Mesenchymal stem cell (in vitro differentiated cells and primary cell): ENCODE data around the gene TWF2.

Experiments
- DNase-seq: peaks from one replicate; pipeline ENCODE4 v3.0.0-alpha.2; 2013
- H2AFZ ChIP-seq: one replicate; pipeline ENCODE4 v1.6.1; 2013; ENCODE audit warnings: low read depth, mild to moderate bottlenecking, control low read depth, inconsistent platforms, low read length, moderate library complexity
- H2AK5ac ChIP-seq: 2 replicates; pipeline ENCODE4 v1.6.1; 2013; ENCODE audit warnings: low read length, moderate library complexity, mild to moderate bottlenecking, inconsistent platforms; ENCODE audit not compliant: severe bottlenecking
- H2BK120ac ChIP-seq: one replicate; pipeline ENCODE4 v1.6.1; 2013; ENCODE audit warnings: low read depth, mild to moderate bottlenecking, inconsistent platforms, low read length, moderate library complexity
- H2BK12ac ChIP-seq, 2 experiments: one replicate each; pipeline ENCODE4 v1.6.1; 2013; ENCODE audit warnings: inconsistent platforms in 2 of 2, low read length in 2 of 2, mild to moderate bottlenecking in 2 of 2, moderate library complexity in 2 of 2, control low read depth in 1 of 2
- H2BK15ac ChIP-seq: one replicate; pipeline ENCODE4 v1.6.1; 2013; ENCODE audit warnings: mild to moderate bottlenecking, low read depth, inconsistent platforms; ENCODE audit not compliant: poor library complexity, severe bottlenecking
- H2BK5ac ChIP-seq: 2 replicates; pipeline ENCODE4 v1.6.1; 2013; ENCODE audit warnings: low read depth, mild to moderate bottlenecking, low read length, control low read depth, inconsistent platforms; ENCODE audit not compliant: poor library complexity, severe bottlenecking
- H3K14ac ChIP-seq, 2 experiments: one replicate each; pipeline ENCODE4 v1.6.1; 2013; ENCODE audit warnings: inconsistent platforms in 2 of 2, low read length in 2 of 2, control low read depth in 1 of 2, mild to moderate bottlenecking in 1 of 2, moderate library complexity in 1 of 2
- H3K18ac ChIP-seq, 2 experiments: one replicate each; pipeline ENCODE4 v1.6.1; 2013; ENCODE audit warnings: inconsistent platforms in 2 of 2, low read length in 2 of 2, control low read depth in 1 of 2, low read depth in 1 of 2, mild to moderate bottlenecking in 1 of 2
- H3K23ac ChIP-seq, 2 experiments: one replicate each; pipeline ENCODE4 v1.6.1; 2013; ENCODE audit warnings: inconsistent platforms in 2 of 2, low read length in 2 of 2, mild to moderate bottlenecking in 2 of 2, moderate library complexity in 2 of 2, control low read depth in 1 of 2
- H3K27ac ChIP-seq: 2 replicates; pipeline ENCODE4 v1.5.1; 2013; ENCODE audit warnings: mild to moderate bottlenecking, moderate library complexity, low read length, control low read depth, inconsistent platforms; ENCODE audit not compliant: poor library complexity, severe bottlenecking
- H3K27me3 ChIP-seq, 2 experiments: 2 replicates each; pipeline versions ENCODE4 v1.6.1 to v1.7.0; 2013; ENCODE audit warnings: low read length in 2 of 2, mild to moderate bottlenecking in 2 of 2, moderate library complexity in 2 of 2, control low read depth in 1 of 2, inconsistent platforms in 1 of 2; ENCODE audit not compliant: control insufficient read depth in 1 of 2, insufficient read depth in 1 of 2
- H3K36me3 ChIP-seq, 2 experiments: 2 replicates each; pipeline versions ENCODE4 v1.6.1 to v1.7.0; 2013; ENCODE audit warnings: low read length in 2 of 2, control low read depth in 1 of 2, inconsistent platforms in 1 of 2, low read depth in 1 of 2, mild to moderate bottlenecking in 1 of 2; ENCODE audit not compliant: insufficient read depth in 2 of 2, control insufficient read depth in 1 of 2
- H3K4ac ChIP-seq, 2 experiments: one replicate each; pipeline ENCODE4 v1.6.1; 2013; ENCODE audit warnings: inconsistent platforms in 2 of 2, low read length in 2 of 2, mild to moderate bottlenecking in 2 of 2, moderate library complexity in 2 of 2, control low read depth in 1 of 2, low read depth in 1 of 2
- H3K4me1 ChIP-seq: 2 replicates; pipeline ENCODE4 v1.6.1; 2013; ENCODE audit warnings: low read depth, low read length, control low read depth; ENCODE audit not compliant: control insufficient read depth, insufficient read depth
- H3K4me2 ChIP-seq: 2 replicates; pipeline ENCODE4 v1.6.1; 2013; ENCODE audit warnings: low read length, mild to moderate bottlenecking, inconsistent platforms; ENCODE audit not compliant: poor library complexity, severe bottlenecking
- H3K4me3 ChIP-seq, 2 experiments: 2 replicates each; pipeline versions ENCODE4 v1.5.1 to v1.7.0; 2013; ENCODE audit warnings: low read length in 2 of 2, mild to moderate bottlenecking in 2 of 2, control low read depth in 1 of 2, low read depth in 1 of 2; ENCODE audit not compliant: insufficient read depth in 1 of 2
- H3K79me1 ChIP-seq: replicated peaks from 2 replicates; pipeline ENCODE4 v1.6.1; 2013; ENCODE audit warnings: mild to moderate bottlenecking, control low read depth, low read length, inconsistent platforms; ENCODE audit not compliant: poor library complexity, severe bottlenecking
- H3K9ac ChIP-seq: 2 replicates; pipeline ENCODE4 v1.7.0; 2013; ENCODE audit warnings: mild to moderate bottlenecking, low read length, moderate library complexity
- H3K9me3 ChIP-seq: 2 replicates; pipeline ENCODE4 v1.7.0; 2013; ENCODE audit warnings: mild to moderate bottlenecking, low read length; ENCODE audit not compliant: control insufficient read depth
- H4K8ac ChIP-seq: one replicate; pipeline ENCODE4 v1.6.1; 2013; ENCODE audit warnings: inconsistent platforms, mild to moderate bottlenecking, low read length, moderate library complexity
- H4K91ac ChIP-seq: one replicate; pipeline ENCODE4 v1.6.1; 2013; ENCODE audit warnings: mild to moderate bottlenecking, low read length, inconsistent platforms
- WGBS: methylation state at CpG from one replicate; pipeline ENCODE4 v1.1.7; 2013; ENCODE audit warnings: mixed read lengths; 5-methylcytosine and 5-hydroxymethylcytosine counted together
- small RNA-seq: library from polyadenylated mRNA; stranded (forward); fragments of <200 nt; extraction: miRNeasy Mini kit (QIAGEN cat#:217004); gene quantifications from one replicate; pipeline ENCODE3, GENCODE V24; 2013; ENCODE audit warnings: low read depth

TWF2 gene

DNA sequence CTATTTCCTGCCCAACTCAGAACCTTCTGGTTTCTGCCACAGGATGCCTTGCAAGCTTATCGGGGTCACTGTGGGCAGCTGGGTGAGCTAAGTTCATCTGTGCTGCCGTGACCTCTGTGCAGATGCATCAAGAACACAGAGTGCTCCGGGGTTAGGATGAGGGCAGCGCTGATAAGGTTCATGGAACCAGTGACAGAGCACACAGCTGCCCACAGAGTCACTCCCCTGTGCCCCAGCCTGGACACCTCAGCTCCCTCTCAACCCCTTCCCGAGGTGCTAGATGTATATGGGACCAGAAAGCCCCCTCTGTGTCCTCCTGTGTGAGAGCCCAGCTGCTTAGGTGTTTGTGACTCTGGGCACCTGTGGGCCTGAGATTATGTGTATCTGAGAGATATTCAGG lies 56.8 kb downstream of the TWF2 start:
- no peak overlapping the region for H3K27ac ChIP-seq
- H2BK12ac ChIP-seq: no peak overlapping the region
- H2BK5ac ChIP-seq: no peak overlapping the region
- 99% methylated on average over 5 of the region's 5 CpGs for WGBS
- H3K4me2 ChIP-seq: no peak overlapping the region
- H3K36me3 ChIP-seq: no peaks in the 10 kb centered on the region
- no peaks in the 10 kb centered on the region for H3K79me1 ChIP-seq
- H3K18ac ChIP-seq: no peak overlapping the region
- H3K4ac ChIP-seq: no peak overlapping the region
- no peaks in the 10 kb centered on the region for H3K9me3 ChIP-seq
- no peak overlapping the region for H2AK5ac ChIP-seq
- H4K8ac ChIP-seq: no peak overlapping the region
- H4K91ac ChIP-seq: no peak overlapping the region
- no peak overlapping the region for H2BK15ac ChIP-seq
- H2AFZ ChIP-seq: no peak overlapping the region
- H3K4me1 ChIP-seq: peaks cover 3% of the 10 kb centered on the region
- H3K14ac ChIP-seq: no peak overlapping the region
- H3K9ac ChIP-seq: no peak overlapping the region
- H3K27me3 ChIP-seq: peaks cover 0 to 8% of the 10 kb centered on the region in 2 experiments
- H3K4me3 ChIP-seq: no peak overlapping the region
- DNase-seq: no peak
- H3K23ac ChIP-seq: no peak overlapping the region
- H2BK120ac ChIP-seq: no peak overlapping the region

DNA sequence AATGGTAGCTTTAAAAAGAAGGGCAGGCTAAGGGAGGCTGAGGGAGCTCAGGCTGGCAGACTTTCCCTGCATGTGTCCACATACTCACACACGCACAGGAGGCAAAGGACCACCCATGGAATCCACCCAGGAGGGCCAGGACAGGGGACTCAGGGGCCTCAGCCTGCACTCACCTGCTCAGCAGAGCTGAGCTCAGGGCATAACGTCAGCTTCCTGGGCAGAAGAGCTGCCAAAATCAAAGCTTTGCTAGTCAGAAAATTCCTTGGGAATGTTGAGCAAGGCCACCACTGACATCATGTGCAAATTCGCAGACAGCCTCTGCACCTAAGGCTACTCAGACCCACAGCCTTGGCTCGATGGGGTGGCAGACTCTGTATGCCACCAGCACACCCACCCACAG lies 57.4 kb downstream of the TWF2 start:
- no peak overlapping the region for H4K8ac ChIP-seq
- H2BK120ac ChIP-seq: no peak overlapping the region
- peak overlapping the region in 1 of 2 experiments; percentile 48 for H2BK12ac ChIP-seq
- H2BK15ac ChIP-seq: no peak overlapping the region
- H3K18ac ChIP-seq: no peak overlapping the region
- no peaks in the 10 kb centered on the region for H3K79me1 ChIP-seq
- H3K27ac ChIP-seq: no peak overlapping the region
- H3K36me3 ChIP-seq: no peaks in the 10 kb centered on the region
- H4K91ac ChIP-seq: no peak overlapping the region
- no peak overlapping the region for H2AK5ac ChIP-seq
- H3K27me3 ChIP-seq: peaks cover 0 to 8% of the 10 kb centered on the region in 2 experiments
- H3K9ac ChIP-seq: no peak overlapping the region
- WGBS: 62% methylated on average over 4 of the region's 4 CpGs
- H3K9me3 ChIP-seq: no peaks in the 10 kb centered on the region
- no peak overlapping the region for H3K4me3 ChIP-seq
- H3K4me2 ChIP-seq: no peak overlapping the region
- H3K4ac ChIP-seq: no peak overlapping the region
- no peak overlapping the region for H3K14ac ChIP-seq
- H2BK5ac ChIP-seq: no peak overlapping the region
- H3K4me1 ChIP-seq: peaks cover 3% of the 10 kb centered on the region
- H2AFZ ChIP-seq: no peak overlapping the region
- H3K23ac ChIP-seq: no peak overlapping the region
- DNase-seq: no peak

Small RNA genes within 50 kb of the gene (small RNA-seq; reads per million reads assigned to genes)
- gene MIRLET7G: 7,854 reads per million, percentile 99 among the genes with 10 or more reads in this experiment
